GM18907 (cell line): ENCODE measurements around the gene CPNE6.
A peak's percentile ranks its signal among the peaks of the same experiment; 100 is the strongest.

ENCODE experiments used
- ATAC-seq: cut with Tn5 transposase; IDR thresholded peaks from one replicate; pipeline ENCODE4 v1.9.1; 2021; ENCODE audit warnings: mild to moderate bottlenecking, moderate library complexity; ENCODE audit not compliant: unreplicated experiment

Gene CPNE6

DNA sequence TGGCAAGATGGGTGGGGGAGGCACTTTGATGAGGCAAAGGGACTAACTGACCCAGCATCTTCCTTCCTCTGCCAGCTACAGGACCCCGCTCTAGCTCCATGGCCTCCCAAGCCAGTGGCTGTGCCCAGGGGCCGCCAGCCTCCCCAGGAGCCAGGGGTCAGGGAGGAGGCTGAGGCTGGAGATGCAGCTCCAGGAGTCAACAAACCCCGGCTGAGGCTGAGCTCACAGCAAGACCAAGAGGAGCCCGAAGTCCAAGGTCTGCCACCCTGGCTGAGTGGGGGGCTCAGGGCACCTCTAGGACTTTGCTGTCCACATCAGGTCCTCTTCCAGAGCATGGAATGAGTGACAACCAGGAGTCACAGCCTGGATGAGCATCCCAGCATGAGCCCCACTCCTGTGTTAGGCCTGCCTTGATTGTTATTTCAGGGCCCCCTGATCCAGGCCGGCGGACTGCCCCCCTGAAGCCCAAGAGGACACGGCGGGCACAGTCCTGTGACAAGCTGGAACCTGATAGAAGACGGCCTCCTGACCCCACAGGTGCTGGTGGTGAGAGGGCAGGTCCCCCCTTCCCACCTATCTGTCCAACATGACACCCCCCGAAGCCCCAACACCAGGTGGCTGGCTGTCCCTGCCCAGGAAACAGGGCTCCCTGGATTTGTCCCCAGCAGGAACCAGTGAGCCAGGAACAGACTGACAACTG is 2.5 kb upstream of the CPNE6 start:
- no peak for ATAC-seq

DNA sequence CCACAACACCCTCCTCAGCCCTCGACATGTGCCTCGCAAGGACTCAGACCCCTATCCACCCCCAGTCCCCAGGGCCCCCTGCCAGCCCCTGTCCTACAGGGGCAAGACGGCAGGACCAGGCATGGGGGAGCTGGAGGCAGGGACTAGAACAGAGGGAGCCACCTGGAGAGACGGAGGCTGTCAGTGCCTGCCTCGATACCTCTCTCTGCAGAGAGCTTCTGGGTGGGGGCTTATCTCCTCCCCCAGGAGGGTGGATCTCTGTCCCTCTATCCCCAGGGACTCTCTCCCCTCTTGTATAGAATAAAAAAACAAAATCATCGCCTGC is 2.0 kb upstream of the CPNE6 start:
- ATAC-seq: no peak

GRCh38 chr14:24070285-24071143 is 848 bp upstream of the CPNE6 start:
- ATAC-seq: no peak

DNA sequence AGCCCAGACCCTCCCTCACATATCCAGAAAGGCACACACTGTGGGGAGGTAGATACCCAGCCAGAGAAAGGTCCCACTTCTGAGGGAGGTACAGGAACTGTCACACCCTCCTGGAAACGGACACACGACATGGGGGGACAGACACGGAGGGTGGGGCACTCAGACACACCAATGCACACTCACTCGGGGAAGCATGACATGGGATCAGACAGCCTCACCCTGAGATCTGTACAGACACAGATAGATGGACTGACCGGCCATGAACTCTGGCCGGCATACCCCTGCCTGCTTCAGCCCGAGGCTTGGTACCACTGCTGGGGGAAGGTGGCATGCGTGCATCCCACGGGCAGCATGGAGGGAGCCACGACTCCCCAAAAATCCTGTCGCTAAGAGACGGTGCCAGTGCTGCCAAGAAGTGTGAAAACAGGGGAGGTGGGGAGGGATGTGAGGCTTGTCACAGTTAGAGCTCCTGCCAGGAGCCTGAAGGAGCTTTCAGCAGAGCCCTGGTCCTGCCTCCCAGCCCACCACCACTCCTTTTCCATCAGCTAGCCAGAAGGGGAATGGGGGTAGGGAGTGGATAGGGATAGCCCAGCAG is 571 bp downstream of the CPNE6 start:
- ATAC-seq: no peak

- ATAC-seq: no peak
Measured at GRCh38 chr14:24072436-24072835, 1.1 kb downstream of the CPNE6 start.

DNA sequence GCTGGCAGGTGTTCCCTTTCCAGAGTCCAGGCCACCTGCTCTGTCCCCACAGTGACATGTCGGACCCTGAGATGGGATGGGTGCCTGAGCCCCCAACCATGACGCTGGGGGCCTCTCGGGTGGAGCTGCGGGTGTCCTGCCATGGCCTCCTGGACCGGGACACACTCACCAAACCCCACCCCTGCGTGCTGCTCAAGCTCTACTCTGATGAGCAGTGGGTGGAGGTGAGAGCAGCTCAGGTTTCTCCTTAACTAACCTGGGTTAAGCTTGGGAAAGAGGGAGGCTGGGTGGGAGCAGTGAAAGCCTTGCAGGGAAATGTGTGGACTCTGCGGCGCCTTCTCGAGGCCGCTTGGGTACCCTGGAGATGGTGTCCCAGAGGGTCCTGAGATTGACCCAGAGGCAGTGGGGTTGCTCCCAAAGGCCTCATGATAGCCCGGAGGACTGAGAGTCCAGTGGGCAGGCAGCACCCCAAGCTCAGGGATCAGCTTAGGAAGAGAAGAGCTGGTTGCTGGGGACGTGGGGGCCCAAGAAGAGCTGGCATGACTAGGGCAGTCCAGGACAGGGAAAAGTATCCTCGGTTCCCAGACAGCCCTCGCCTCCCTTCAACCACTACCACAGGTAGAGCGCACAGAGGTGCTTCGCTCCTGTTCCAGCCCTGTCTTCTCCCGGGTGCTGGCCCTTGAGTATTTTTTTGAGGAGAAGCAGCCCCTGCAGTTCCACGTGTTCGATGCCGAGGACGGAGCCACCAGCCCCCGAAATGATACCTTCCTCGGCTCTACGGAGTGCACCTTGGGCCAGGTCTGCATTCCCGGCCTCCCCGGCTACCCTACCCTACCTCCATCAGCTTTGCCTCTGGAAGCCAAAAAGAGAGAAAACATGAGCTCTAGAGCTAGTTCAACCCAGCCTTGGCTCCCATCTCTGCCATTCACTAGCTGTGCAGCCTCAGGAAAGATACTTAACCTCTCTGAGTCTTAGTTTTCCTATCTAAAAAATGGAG is 1.8 kb downstream of the CPNE6 start:
- no peak for ATAC-seq

- ATAC-seq: no peak
Measured at GRCh38 chr14:24074625-24075484, 3.5 kb downstream of the CPNE6 start.

DNA sequence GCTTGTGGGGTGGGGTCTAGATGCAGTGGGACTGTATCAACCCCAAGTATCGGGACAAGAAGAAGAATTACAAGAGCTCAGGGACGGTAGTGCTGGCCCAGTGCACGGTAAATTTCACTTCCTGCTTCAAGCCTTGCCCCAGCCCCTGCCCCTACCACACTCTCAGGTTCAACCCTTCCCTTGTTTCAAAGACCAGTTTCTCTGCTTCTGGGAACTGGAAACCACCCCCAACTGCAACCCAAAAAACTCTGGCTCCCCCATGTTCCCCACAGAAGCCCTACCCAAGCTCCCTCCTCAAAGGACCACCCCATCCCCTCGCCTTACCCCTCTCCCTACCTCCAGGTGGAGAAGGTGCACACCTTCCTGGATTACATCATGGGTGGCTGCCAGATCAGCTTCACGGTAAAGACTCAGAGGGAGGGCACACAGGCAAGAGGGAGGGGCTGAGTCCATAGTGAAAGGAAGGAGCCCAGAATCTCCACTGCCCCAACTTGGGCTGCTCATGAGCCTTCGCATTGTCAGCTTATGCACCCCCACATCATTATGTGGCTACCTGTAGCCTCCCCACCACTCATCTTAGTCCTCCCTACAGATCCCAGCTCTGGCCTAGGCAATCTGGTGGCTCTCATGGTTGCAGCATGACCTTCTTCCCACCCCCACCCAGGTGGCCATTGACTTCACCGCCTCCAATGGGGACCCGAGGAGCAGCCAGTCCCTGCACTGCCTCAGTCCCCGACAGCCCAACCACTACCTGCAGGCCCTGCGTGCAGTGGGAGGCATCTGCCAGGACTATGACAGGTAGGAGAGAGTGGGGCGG is 4.3 kb downstream of the CPNE6 start:
- peak; percentile 44 for ATAC-seq

- no peak for ATAC-seq
Measured at GRCh38 chr14:24076302-24076601, 4.9 kb downstream of the CPNE6 start.

GRCh38 chr14:24077086-24077485 is 5.7 kb downstream of the CPNE6 start:
- no peak for ATAC-seq

DNA sequence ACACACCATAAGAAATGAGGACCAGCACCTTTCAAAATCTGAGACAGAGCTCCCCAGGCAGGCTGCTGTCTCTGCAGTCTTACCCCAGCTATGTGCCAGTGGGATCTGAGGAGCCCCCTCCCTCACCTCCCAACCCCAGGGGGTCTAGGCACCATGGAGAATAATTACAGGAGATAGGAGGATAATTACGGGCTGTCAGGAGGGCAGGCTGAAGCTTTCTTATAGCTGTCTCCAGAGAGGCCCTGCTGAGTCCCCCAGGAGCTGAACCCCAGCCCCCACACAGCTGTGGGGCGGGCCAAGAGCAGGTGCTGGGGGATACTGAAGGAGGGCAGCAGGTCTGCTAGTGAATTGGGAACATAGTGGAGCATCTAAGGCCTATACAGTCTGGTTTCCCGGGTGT is 6.8 kb downstream of the CPNE6 start:
- ATAC-seq: no peak

DNA sequence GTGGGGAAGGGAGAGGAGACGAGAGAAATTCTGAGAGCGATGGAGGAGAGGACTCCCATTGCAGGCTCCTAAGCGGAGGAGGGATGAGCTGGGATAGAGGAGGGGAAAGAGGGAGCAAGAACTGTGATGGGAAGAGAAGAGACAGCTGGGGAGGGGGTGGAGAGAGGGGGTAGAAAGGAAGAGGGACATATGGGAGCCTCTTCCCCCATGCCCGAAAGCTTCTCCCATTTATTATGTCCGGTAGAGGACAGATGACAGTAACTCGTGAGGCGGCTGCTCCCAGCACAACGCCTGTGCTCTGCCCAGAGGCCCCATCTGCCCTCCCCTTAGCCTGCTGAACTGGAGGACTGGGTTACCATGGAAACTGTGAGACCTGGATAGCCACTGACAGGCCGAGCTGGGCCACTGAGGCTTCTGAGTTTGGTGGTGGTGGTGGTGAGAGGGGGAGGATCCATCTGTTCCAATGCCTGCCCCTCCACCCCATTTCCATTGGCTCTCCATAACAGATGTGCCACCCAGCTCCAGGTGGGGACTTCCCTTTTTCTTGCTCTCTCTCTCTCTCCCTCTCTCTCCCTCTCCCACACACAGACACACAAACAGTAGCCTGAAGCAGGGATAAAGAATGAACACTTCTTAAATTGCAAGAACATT is 8.3 kb downstream of the CPNE6 start:
- ATAC-seq: no peak

DNA sequence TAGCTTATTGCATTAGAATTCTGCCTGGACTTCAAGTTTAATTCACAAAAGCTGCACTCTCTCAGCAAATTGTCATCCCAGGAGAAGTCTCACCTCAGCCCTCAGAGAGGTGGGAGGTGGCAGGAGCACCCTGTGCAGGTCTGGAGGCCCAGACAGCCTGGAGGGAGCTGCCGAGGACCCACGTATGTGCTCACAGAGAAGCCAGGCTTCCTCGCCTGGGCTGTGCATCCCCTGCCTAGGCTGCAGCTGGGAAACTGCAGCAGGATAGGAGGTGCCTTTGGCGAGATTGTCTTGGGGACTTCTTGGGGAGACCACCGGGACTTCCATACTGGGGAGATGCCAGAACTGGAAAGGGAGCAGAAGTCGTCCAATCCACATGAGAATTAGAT is 8.8 kb downstream of the CPNE6 start:
- no peak for ATAC-seq

DNA sequence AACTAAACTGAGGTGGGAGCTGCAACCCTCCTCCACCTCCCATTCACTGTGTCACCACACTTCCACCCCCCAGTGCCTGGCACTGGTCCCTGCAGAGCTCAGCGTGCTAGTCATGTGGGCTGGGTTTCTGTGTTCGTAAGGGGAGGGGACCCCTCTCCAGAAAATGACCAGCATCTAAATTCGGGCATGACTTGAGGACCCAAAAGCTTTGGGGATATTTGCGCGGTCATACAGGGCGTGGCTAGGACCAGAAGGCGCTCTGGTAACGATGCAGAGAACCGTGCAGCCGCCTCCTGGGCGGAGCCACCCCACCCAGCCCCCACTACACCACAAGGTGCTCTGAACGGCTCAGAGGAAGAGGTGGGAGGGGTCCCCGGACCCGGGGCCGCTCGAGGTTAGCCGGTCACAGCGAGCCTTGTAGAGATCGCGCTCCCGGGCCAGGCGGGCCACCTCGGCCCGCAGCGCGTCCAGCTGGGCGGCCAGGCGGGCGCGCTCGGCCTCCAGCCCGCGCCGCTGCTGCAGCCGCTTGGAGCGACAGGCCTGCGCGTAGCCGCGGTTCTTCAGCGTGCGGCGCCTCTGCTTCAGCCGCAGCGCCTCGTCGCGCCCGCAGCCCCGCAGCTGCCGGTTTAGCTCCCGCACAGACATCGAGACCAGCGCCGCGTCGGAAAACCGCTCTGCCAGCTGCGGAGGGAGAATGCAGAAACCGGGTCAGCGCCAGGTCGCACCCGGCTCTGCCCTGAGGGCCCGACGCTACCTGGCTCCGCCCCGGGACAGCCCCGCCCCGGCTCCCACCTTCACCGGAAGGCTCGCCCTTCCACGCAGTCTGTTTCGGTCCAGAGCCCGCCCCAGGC is 9.8 kb downstream of the CPNE6 start:
- peak; percentile 92 for ATAC-seq

- ATAC-seq: no peak
Measured at GRCh38 chr14:24081739-24082211, 10.4 kb downstream of the CPNE6 start.

- no peak for ATAC-seq
Measured at GRCh38 chr14:24082411-24083080, 11.2 kb downstream of the CPNE6 start.

DNA sequence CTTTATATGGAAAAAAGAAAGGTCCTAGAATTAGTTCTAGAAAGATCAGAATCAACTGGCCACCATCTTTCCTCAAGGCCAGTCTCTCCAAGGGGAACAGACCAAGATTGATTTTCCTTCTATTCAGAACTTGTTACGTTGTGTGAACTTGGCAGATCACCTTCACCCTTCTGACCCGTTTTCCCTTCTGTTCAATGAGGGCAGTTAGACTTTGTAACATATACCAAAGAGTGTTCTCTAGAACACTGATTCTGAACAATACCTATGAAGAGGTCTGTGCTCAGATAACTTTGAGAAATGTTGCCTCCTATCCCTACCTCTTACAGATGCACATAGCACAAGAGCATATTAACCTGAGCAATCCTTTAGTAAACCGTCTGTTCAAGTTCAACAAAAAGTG is 12.1 kb downstream of the CPNE6 start:
- ATAC-seq: no peak
